ENCODE measurements around the gene NFYA. TPM values are rescaled to one million over a fixed set of nuclear protein-coding genes. Genes with fewer than 3 reads are reported as not detected.
A peak's percentile ranks its signal among the peaks of the same experiment; 100 is the strongest.

Gene NFYA
- total and polyA plus RNA-seq, 8 donors, result 5.4 to 14.1 (median 7.8) TPM

DNA sequence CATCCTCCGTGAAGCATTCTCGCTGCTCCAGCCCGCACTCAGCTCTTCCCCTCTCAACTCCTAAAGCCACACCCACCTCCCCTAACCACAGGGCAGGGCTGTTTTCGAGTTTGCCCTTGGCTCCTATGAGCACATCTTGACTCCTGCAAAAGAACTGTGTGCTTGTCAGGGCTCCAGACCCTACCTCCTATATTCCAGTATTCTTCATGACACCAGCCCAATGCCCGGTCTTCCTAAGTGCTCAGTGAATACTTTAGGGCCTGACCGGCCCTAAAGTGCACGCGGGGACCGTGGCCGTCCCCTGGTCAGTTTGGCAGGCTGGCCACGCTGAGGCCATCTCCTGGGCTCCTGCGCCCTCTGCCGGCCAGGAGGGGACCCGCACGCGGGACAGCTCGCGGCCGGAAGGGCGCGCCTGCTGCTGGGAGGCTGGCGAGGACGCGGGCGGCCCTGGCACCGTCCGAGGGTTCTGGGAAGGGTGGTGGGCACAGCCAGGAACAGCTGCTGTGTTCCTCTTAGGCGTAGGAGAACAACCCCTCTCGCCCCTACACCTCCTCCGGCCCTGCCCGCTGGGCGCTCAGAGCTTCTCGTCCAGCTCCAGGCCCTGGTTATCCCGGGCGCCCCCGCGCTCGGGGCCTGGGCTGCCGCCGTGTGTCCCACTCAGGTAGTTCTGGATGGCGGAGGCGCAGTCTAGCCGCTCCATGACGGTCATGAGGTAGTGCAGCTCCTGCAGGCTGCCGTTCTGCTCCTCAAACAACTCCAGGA lies 44.8 kb upstream of the NFYA start:
- Histone ChIP-seq H3K36me3 (no peaks in the 10 kb centered on the region), H3K4me1 (peaks cover 0 to 24% (median 6%) of the 10 kb centered on the region in 3 donors), H3K4me3 (peak overlapping the region; percentile 29 to 51 (median 40)), H3K27ac (peak overlapping the region; percentile 83 to 91 (median 86)), H3K9me3 (no peaks in the 10 kb centered on the region), H3K27me3 (no peaks in the 10 kb centered on the region)
- intact Hi-C loops (cut with DNase I), result loop anchor here in 2 of 3 donors (10.0 kb wide), 1 partner anchor 133 kb away; no protein-coding TSS in a partner anchor
- no peak for FAIRE-seq
- peak; percentile 93 to 97 (median 96) for ATAC-seq
- peak; percentile 80 to 99 (median 92) for DNase-seq
- TF ChIP-seq, protein P1, sequence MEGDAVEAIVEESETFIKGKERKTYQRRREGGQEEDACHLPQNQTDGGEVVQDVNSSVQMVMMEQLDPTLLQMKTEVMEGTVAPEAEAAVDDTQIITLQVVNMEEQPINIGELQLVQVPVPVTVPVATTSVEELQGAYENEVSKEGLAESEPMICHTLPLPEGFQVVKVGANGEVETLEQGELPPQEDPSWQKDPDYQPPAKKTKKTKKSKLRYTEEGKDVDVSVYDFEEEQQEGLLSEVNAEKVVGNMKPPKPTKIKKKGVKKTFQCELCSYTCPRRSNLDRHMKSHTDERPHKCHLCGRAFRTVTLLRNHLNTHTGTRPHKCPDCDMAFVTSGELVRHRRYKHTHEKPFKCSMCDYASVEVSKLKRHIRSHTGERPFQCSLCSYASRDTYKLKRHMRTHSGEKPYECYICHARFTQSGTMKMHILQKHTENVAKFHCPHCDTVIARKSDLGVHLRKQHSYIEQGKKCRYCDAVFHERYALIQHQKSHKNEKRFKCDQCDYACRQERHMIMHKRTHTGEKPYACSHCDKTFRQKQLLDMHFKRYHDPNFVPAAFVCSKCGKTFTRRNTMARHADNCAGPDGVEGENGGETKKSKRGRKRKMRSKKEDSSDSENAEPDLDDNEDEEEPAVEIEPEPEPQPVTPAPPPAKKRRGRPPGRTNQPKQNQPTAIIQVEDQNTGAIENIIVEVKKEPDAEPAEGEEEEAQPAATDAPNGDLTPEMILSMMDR (IDR thresholded peaks at IDR 0.05), result peak; percentile 99
- WGBS, 2 donors, result 4% methylated on average over 39 to 45 of the region's 45 CpGs

DNA sequence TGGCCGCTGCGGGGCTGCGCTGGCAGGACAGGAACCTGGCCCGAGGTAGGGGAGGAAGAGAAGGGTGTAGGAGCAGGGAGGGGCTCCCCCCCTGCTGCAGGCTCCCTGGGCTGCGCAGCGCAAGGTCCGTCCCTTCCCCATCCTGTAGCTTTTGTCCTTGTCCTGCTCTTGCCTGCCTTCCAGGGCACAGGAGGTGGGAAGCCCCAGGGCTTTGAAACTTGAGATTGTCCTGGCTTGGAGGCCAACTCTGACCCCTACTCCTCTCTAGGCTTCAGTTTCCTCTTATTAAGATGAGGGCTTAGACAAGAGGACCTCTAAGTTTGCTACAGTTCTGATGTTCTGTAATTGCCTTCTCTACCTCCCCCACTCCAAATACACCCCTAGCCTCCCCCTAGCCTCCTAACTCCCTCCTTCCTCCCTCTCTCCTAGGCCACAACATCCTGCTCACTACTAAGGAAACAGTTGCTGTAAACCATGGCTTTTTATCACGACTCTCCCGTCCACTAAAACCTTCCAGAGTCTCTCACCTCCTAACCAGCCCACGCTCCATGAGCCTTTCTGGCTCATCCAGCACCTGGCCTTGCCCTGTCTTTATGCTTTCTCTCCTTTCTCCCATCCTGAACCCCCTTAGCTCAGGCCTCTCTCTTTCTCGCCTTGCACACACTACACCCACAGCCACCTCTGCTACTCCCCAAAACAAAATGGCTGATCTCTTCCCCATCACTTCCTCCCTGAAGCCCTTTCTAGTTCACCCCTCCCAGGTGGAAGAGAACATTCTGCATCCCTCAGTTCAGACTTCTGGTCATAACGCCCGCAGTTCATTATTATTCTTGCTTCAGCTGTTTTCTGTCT lies 44.0 kb upstream of the NFYA start:
- WGBS, 2 donors, result 36% methylated on average over 13 of the region's 13 CpGs

DNA sequence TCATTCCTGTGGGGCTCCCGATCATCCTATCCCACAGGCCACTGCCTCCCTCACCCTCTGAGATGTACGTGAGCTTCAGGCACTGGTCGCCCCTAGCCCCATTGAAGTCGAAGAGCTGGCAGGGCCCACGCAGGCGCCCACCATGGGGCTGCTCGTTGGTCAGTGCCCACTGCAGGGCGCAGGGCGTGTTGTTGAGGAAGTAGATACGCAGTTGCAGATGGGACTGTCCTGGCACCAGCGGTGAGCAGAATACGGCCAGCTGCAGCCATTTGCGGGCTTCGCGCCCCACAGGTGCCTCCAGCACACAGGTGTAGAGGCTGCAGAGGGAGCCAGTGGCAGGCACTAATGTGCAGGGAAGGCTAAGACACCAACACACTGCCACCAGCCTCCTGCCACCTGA lies 39.9 kb upstream of the NFYA start:
- FAIRE-seq (no peak), DNase-seq (peak in 1 of 6 donors; percentile 57), ATAC-seq (no peak)
- TF ChIP-seq, protein P1 (IDR thresholded peaks at IDR 0.05), result no peak
- peaks cover 0 to 7% (median 0%) of the 10 kb centered on the region in 3 donors for H3K36me3 ChIP-seq
- intact Hi-C loops (cut with DNase I), result loop anchor here in 2 of 3 donors (5.0 to 10.0 kb wide), 2 partner anchors 34 to 138 kb away; no protein-coding TSS in a partner anchor
- 93 to 94% methylated on average over 15 of the region's 15 CpGs for WGBS, 2 donors
- no peak overlapping the region for H3K4me3 ChIP-seq
- no peak overlapping the region for H3K27ac ChIP-seq
- no peaks in the 10 kb centered on the region for H3K27me3 ChIP-seq
- no peaks in the 10 kb centered on the region for H3K9me3 ChIP-seq
- peaks cover 13 to 52% (median 28%) of the 10 kb centered on the region in 3 donors for H3K4me1 ChIP-seq

More for the DNA sequence above, 44.0 kb upstream of the NFYA start:
- peaks cover 0 to 25% (median 6%) of the 10 kb centered on the region in 3 donors for H3K4me1 ChIP-seq
- intact Hi-C loops (cut with DNase I), result loop anchor here in 2 of 3 donors (10.0 kb wide), 1 partner anchor 134 kb away; no protein-coding TSS in a partner anchor
- peak overlapping the region; percentile 83 to 91 (median 86) for H3K27ac ChIP-seq
- DNase-seq (peak in 2 of 6 donors; percentile 45 to 55), FAIRE-seq (no peak), ATAC-seq (peak; percentile 68 to 73 (median 71))
- peak overlapping the region in 3 of 4 donors; percentile 37 to 51 (median 43) for H3K4me3 ChIP-seq
- peaks cover 0 to 1% (median 0%) of the 10 kb centered on the region in 3 donors for H3K36me3 ChIP-seq
- no peaks in the 10 kb centered on the region for H3K27me3 ChIP-seq
- TF ChIP-seq, protein P1 (IDR thresholded peaks at IDR 0.05), result no peak
- no peaks in the 10 kb centered on the region for H3K9me3 ChIP-seq

DNA sequence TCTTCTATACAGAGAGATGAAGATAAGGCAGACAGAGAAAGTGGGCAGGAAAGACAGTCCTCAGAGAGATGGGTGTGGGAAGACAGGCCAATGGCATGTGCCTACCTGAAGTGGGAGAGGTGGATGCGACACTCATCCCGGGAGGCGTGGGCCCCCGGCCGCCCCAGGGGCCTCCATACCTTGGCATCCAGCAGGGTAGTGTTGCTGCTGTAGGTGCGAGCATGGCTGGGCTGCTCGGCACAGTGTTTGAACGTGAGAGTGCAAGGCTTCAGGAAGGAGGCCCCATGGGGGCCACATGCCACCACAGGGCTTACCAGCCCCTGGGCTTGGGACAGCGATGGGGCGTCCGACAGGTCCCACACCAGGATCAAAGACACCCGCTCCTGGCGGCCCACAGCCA lies 39.0 kb upstream of the NFYA start:
- Histone ChIP-seq H3K4me3 (no peak overlapping the region), H3K36me3 (peaks cover 0 to 7% (median 0%) of the 10 kb centered on the region in 3 donors), H3K4me1 (peaks cover 13 to 45% (median 26%) of the 10 kb centered on the region in 3 donors), H3K9me3 (no peaks in the 10 kb centered on the region), H3K27me3 (no peaks in the 10 kb centered on the region), H3K27ac (no peak overlapping the region)
- 88 to 91% methylated on average over 13 of the region's 13 CpGs for whole genome bisulfite sequencing, 2 donors
- intact Hi-C loops (cut with DNase I), result loop anchor here in 2 of 3 donors (5.0 to 10.0 kb wide), 2 partner anchors 34 to 139 kb away; no protein-coding TSS in a partner anchor
- no peak for ATAC-seq
- DNase-seq, result no peak
- FAIRE-seq, result no peak
- TF ChIP-seq, protein P1 (IDR thresholded peaks at IDR 0.05), result no peak
